Spleen (tissue), 11 donors: Measurements from ENCODE around the gene NCSTN. TPM values are rescaled to one million over a fixed set of nuclear protein-coding genes. Genes with fewer than 3 reads are reported as not detected.

Experiments used
- DNase-seq: peaks from one replicate; pipeline ENCODE4 v3.0.0-alpha.2; 2020
- H3K27ac ChIP-seq, 8 donors: fragments of 200-600 bp; sonication (generic) in 7 of 8; 1 replicate in 4 of 8; 2 replicates in 4 of 8; pipeline versions ENCODE4 v1.5.0 to v1.8.0; 2016 to 2021; ENCODE audit warnings: inconsistent platforms in 4 of 8, mild to moderate bottlenecking in 4 of 8, moderate library complexity in 1 of 8
- H3K27me3 ChIP-seq, 7 donors: fragments of 200-600 bp; sonication (generic) in 6 of 7; replicated peaks in 1 of 7; 1 replicate in 4 of 7; 2 replicates in 3 of 7; pipeline versions ENCODE4 v1.5.0 to v1.8.0; 2016 to 2021; ENCODE audit warnings: inconsistent platforms in 3 of 7, mild to moderate bottlenecking in 1 of 7
- H3K36me3 ChIP-seq, 6 donors: fragments of 200-600 bp; sonication (generic) in 5 of 6; 1 replicate in 4 of 6; 2 replicates in 2 of 6; pipeline versions ENCODE4 v1.5.0 to v1.8.0; 2016 to 2021; ENCODE audit warnings: inconsistent platforms in 2 of 6
- H3K4me1 ChIP-seq, 6 donors: fragments of 200-600 bp; sonication (generic) in 5 of 6; 1 replicate in 3 of 6; 2 replicates in 3 of 6; pipeline versions ENCODE4 v1.5.0 to v1.8.0; 2016 to 2021; ENCODE audit warnings: inconsistent platforms in 3 of 6
- H3K4me3 ChIP-seq, 8 donors: fragments of 200-600 bp; sonication (generic) in 7 of 8; 1 replicate in 4 of 8; 2 replicates in 4 of 8; pipeline versions ENCODE4 v1.5.0 to v1.8.0; 2016 to 2021; ENCODE audit warnings: inconsistent platforms in 4 of 8, mild to moderate bottlenecking in 4 of 8, moderate library complexity in 2 of 8
- H3K9me3 ChIP-seq, 8 donors: fragments of 200-600 bp; sonication (generic) in 7 of 8; 1 replicate in 4 of 8; 2 replicates in 4 of 8; pipeline versions ENCODE4 v1.5.0 to v1.8.0; 2016 to 2021; ENCODE audit warnings: inconsistent platforms in 4 of 8
- CTCF ChIP-seq, 11 experiments: fragments of 200-600 bp in 7 of 11; fragments of 450-650 bp in 4 of 11; sonication (generic) in 4 of 11; IDR thresholded peaks in 8 of 11; conservative IDR thresholded peaks in 3 of 11; 1 replicate in 7 of 11; 2 replicates in 4 of 11; pipeline versions ENCODE4 v1.4.0 to v1.8.0; 2016 to 2021; ENCODE audit warnings: antibody characterized with exemption in 11 of 11, inconsistent platforms in 4 of 11, mild to moderate bottlenecking in 1 of 11
- POLR2A ChIP-seq, 3 donors: fragments of 450-650 bp; IDR thresholded peaks; one replicate each; pipeline ENCODE4 v1.5.1; 2017; ENCODE audit warnings: antibody characterized with exemption in 3 of 3, mild to moderate bottlenecking in 1 of 3
- POLR2AphosphoS5 ChIP-seq, 3 donors: sonication (generic); formaldehyde crosslinking; IDR thresholded peaks; one replicate each; pipeline ENCODE4 v1.5.1; 2017; ENCODE audit warnings: antibody characterized with exemption in 3 of 3
- WGBS, 5 donors: extraction: QIAGEN DNeasy Blood & Tissue Kit in 3 of 5; methylation state at CpG; one replicate each; pipeline versions ENCODE4 v1.1.5 to v1.1.7; 2013 to 2018; 5-methylcytosine and 5-hydroxymethylcytosine counted together
- intact Hi-C: fragments of 100-400 bp; cut with DNase I; formaldehyde crosslinking; loops from one replicate; pipeline ENCODE4 v1.15.0; 2023; ENCODE audit warnings: low total_unique reads
- polyA plus RNA-seq, 3 donors: library from polyadenylated mRNA; stranded (reverse); fragments of 200-250 nt; gene quantifications; one replicate each; pipeline ENCODE4 v1.2.1, GENCODE V29; 2013
- total RNA-seq, 7 donors: library from RNA; depleted of rRNA in 3 of 7; stranded (reverse); fragments of >200 nt in 3 of 7; fragmentation: NEBNext Ultra II Directional in 4 of 7; extraction: Animal tissue kit (Norgen Biotek cat#: 25700) in 4 of 7; gene quantifications; one replicate each; pipeline versions ENCODE4 v1.1.0 to v1.2.1, GENCODE V29; 2016 to 2021
- donor health status: healthy with polysubstance abuse.
- donor health status: DM: no; HTN: no; CAD: no; lungs with moderate emphysema.
- donor health status: DM: no; HTN: no; CAD: no.
- donor health status: Bipolar disorder and iron deficiency.
- donor health status: healthy.
- donor health status: DM: no; HTN: no; CAD: no.
- donor health status: DM: yes; HTN: yes; CAD: no.

The NCSTN gene
- total and polyA plus RNA-seq, 10 donors: 36.2 to 109 (median 88.4) TPM

GRCh38 chr1:160307118-160307791 is 35.9 kb upstream of the NCSTN start:
- peaks cover 0 to 12% (median 0%) of the 10 kb centered on the region in 6 donors for H3K4me1 ChIP-seq
- H3K9me3 ChIP-seq: no peaks in the 10 kb centered on the region
- 85 to 94% (median 88%) methylated on average over 10 to 13 of the region's 13 CpGs for WGBS, 5 donors
- DNase-seq: peak; percentile 76
- peak overlapping the region in 4 of 8 donors; percentile 16 to 24 (median 20) for H3K27ac ChIP-seq
- TF ChIP-seq POLR2A (IDR thresholded peaks at IDR 0.05) (no peak), CTCF (IDR thresholded peaks at IDR 0.05 in 8 of 11, conservative IDR thresholded peaks at IDR 0.05 in 3 of 11) (no peak), POLR2AphosphoS5 (IDR thresholded peaks at IDR 0.05) (peak in 1 of 3 donors; percentile 51)
- no peak overlapping the region for H3K4me3 ChIP-seq
- peaks cover 14 to 100% (median 99%) of the 10 kb centered on the region in 6 donors for H3K36me3 ChIP-seq
- H3K27me3 ChIP-seq: no peaks in the 10 kb centered on the region
- intact Hi-C loops: no loop called here

GRCh38 chr1:160308451-160309184 is 34.6 kb upstream of the NCSTN start:
- intact Hi-C loops: no loop called here
- TF ChIP-seq POLR2A (IDR thresholded peaks at IDR 0.05) (no peak), POLR2AphosphoS5 (IDR thresholded peaks at IDR 0.05) (no peak), CTCF (IDR thresholded peaks at IDR 0.05 in 8 of 11, conservative IDR thresholded peaks at IDR 0.05 in 3 of 11) (no peak)
- H3K9me3 ChIP-seq: no peaks in the 10 kb centered on the region
- no peak overlapping the region for H3K4me3 ChIP-seq
- WGBS, 5 donors: 84 to 97% (median 90%) methylated on average over 4 of the region's 4 CpGs
- H3K27ac ChIP-seq: peak overlapping the region in 3 of 8 donors; percentile 9 to 33 (median 18)
- H3K36me3 ChIP-seq: peaks cover 18 to 100% (median 99%) of the 10 kb centered on the region in 6 donors
- H3K27me3 ChIP-seq: no peaks in the 10 kb centered on the region
- peaks cover 0 to 12% (median 0%) of the 10 kb centered on the region in 6 donors for H3K4me1 ChIP-seq
- no peak for DNase-seq

GRCh38 chr1:160309185-160309557 is 34.0 kb upstream of the NCSTN start:
- no peaks in the 10 kb centered on the region for H3K27me3 ChIP-seq
- TF ChIP-seq POLR2A (IDR thresholded peaks at IDR 0.05): no peak
- no peak for TF ChIP-seq CTCF (IDR thresholded peaks at IDR 0.05 in 8 of 11, conservative IDR thresholded peaks at IDR 0.05 in 3 of 11)
- TF ChIP-seq POLR2AphosphoS5 (IDR thresholded peaks at IDR 0.05): no peak
- no peak overlapping the region for H3K27ac ChIP-seq
- DNase-seq: no peak
- peaks cover 18 to 100% (median 99%) of the 10 kb centered on the region in 6 donors for H3K36me3 ChIP-seq
- H3K4me1 ChIP-seq: peaks cover 0 to 12% (median 0%) of the 10 kb centered on the region in 6 donors
- no peak overlapping the region for H3K4me3 ChIP-seq
- no peaks in the 10 kb centered on the region for H3K9me3 ChIP-seq
- intact Hi-C loops: no loop called here

GRCh38 chr1:160309571-160309970 is 33.6 kb upstream of the NCSTN start:
- H3K27ac ChIP-seq: no peak overlapping the region
- H3K4me1 ChIP-seq: peaks cover 0 to 12% (median 0%) of the 10 kb centered on the region in 6 donors
- no peaks in the 10 kb centered on the region for H3K27me3 ChIP-seq
- DNase-seq: no peak
- no peak overlapping the region for H3K4me3 ChIP-seq
- WGBS, 5 donors: 51 to 90% (median 59%) methylated on average over 1 of the region's 1 CpG
- no peak for TF ChIP-seq POLR2A (IDR thresholded peaks at IDR 0.05)
- TF ChIP-seq CTCF (IDR thresholded peaks at IDR 0.05 in 8 of 11, conservative IDR thresholded peaks at IDR 0.05 in 3 of 11): no peak
- TF ChIP-seq POLR2AphosphoS5 (IDR thresholded peaks at IDR 0.05): no peak
- intact Hi-C loops: no loop called here
- H3K9me3 ChIP-seq: no peaks in the 10 kb centered on the region
- peaks cover 18 to 100% (median 99%) of the 10 kb centered on the region in 6 donors for H3K36me3 ChIP-seq
